DOHH2 (cell line): ENCODE data around the gene COL27A1.

ENCODE experiments used
- CTCF ChIP-seq: fragments of 200-600 bp; sonication (generic); IDR thresholded peaks from one replicate; pipeline ENCODE4 v1.5.1; 2014; ENCODE audit warnings: antibody characterized with exemption, mild to moderate bottlenecking, low read depth, low read length; ENCODE audit not compliant: poor library complexity, severe bottlenecking
- EZH2phosphoT487 ChIP-seq: fragments of 200-600 bp; sonication (generic); IDR thresholded peaks from 2 replicates; pipeline ENCODE4 v1.6.1; 2017; ENCODE audit warnings: borderline replicate concordance, mild to moderate bottlenecking, antibody characterized with exemption, low read length, moderate library complexity, mixed read lengths

GRCh38 chr9:114112325-114112724, 43.0 kb upstream of the COL27A1 start:
- TF ChIP-seq CTCF: no peak
- TF ChIP-seq EZH2phosphoT487: no peak
